Omental fat pad (tissue), 4 donors: ENCODE data around the gene ATP2A3. TPM values are rescaled to one million over a fixed set of nuclear protein-coding genes. Genes with fewer than 3 reads are reported as not detected.

Source experiments
- ATAC-seq: fragments of 150-250 bp; one replicate; pipeline ENCODE4 v1.9.1; 2016; ENCODE audit warnings: mild to moderate bottlenecking, moderate library complexity; ENCODE audit not compliant: low FRiP score
- DNase-seq: peaks from one replicate; pipeline ENCODE4 v3.0.0-alpha.2; 2019; ENCODE audit warnings: low spot score
- CTCF ChIP-seq, 3 donors: fragments of 450-650 bp; IDR thresholded peaks; one replicate each; pipeline ENCODE4 v1.5.1; 2016 to 2017; ENCODE audit warnings: antibody characterized with exemption in 3 of 3, mild to moderate bottlenecking in 3 of 3, moderate library complexity in 2 of 3
- total RNA-seq, 4 donors: library from RNA; depleted of rRNA; stranded (reverse); fragments of >200 nt; gene quantifications; one replicate each; pipeline ENCODE4 v1.1.0, GENCODE V29; 2016

Gene ATP2A3
- total RNA-seq, 4 donors from 2014 or later, result 2.9 to 12.3 (median 5.5) TPM

DNA sequence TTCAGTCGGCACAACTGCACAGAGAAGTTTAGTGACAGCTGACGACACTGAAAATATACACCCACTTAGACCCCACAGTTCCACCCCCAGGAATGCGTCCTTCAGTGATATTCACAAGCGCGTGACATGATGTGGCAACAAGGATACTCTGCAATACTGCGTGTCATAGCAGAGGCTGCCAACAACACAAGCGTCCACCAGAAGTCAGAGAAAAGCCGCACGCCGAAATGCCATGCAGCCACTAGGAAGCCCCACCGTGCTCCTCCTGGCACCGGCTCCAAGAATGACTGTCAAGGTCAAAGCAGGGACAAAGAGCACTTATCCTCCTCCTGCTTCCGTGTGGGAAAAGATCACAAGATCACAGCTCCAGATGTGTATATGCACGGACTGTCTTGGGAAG lies 3.5 kb downstream of the ATP2A3 start:
- DNase-seq (no peak), ATAC-seq (no peak)
- no peak for TF ChIP-seq CTCF (IDR thresholded peaks at IDR 0.05)

GRCh38 chr17:3959921-3960601 lies 4.2 kb downstream of the ATP2A3 start:
- TF ChIP-seq CTCF (IDR thresholded peaks at IDR 0.05), result no peak
- DNase-seq (no peak), ATAC-seq (no peak)

GRCh38 chr17:3959295-3959899 lies 4.8 kb downstream of the ATP2A3 start:
- DNase-seq (no peak), ATAC-seq (no peak)
- TF ChIP-seq CTCF (IDR thresholded peaks at IDR 0.05), result no peak

DNA sequence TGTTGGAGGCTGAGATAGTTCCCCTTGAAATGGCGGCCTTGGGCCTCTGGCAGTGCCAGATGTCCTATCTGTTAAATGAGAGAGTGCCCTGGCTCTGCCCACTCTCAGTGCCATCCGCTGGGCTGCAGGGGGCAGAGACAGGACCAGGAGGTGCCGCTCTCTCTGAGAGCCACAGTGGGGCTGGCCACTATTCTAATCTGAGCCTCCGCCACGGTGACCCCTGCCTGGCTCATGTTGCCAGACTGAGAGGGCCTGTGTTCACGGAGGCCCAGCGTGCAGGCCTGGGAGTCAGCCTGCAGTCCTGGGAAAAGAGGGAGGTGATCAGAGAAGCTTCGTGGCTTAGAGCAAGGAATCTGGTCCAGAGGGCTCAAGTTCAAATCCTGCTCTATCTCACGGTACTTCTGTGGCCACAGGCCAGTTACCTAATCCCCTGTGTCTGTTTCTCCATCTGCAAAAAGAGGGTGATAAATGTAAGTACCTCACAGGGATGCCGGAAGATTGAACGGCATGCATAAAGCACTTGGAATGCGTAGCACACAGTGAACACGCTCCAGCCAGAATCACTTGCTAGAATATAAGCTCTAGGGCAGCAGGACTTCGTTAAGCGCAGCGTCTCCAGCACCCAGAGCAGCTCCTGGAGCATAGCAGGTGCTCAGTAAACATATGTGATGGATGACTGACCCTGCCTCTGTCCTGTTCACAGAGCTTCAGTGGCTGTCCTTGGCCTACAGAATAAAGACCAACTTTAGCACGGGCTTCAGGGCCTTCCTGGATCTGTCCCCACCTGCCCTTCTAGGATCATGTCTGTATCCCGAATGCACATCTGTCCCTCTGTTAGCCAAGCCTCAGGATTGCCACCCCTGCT lies 6.3 kb downstream of the ATP2A3 start:
- TF ChIP-seq CTCF (IDR thresholded peaks at IDR 0.05), result no peak
- ATAC-seq (no peak), DNase-seq (no peak)

DNA sequence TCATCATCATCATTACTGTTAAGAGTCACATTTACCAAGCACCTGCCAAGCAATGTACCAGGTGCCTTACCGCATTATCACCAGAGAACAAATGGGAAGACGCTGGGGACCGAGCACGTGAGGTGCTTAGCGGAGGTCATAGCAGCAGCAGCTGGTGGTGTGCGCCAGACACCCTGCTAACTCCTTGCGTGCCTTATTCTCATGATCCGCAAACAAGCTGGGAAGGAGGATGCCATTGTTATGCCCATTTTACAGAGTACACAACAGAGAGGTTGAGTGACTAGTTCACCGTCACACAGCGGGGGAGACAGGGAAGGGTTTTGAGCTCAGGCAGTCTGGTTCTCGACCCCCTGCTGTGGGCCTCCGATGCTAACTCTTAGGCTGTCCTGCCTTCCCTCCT lies 7.3 kb downstream of the ATP2A3 start:
- no peak for TF ChIP-seq CTCF (IDR thresholded peaks at IDR 0.05)
- no peak for DNase-seq
- ATAC-seq, result no peak

DNA sequence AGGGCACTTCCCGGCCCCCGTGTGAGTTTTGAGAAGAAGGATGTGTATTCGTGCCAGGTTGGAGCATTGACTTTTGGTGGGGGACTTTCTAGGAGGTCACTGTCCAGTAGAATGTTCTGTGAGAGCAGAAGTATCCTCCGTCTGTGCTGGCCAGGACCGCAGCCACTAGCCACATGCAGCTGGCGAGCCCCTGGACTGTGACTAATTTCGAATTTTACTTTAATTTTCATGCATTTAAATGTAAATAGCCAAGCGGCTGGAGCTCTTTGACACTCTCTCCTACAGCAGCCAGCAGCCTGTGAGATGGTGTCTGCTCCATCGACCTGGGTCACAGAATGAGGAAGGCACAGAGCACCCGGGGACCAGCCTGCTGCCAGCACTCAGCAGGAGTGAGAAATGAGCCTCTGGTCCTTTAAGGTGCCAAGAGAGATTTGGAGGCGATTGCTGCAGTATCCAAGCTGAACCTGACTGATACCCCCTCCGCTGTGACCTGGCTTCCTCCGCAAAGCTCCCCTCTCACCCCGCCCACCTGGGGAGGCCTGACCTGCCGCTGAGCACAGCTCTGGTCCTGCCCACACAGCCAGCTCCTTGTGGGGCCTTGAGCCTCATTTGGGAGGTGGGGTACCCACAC lies 7.8 kb downstream of the ATP2A3 start:
- TF ChIP-seq CTCF (IDR thresholded peaks at IDR 0.05), result no peak
- no peak for DNase-seq
- ATAC-seq, result no peak
